Measurements from ENCODE around the gene ZFYVE28.
A peak's percentile ranks its signal among the peaks of the same experiment; 100 is the strongest.
"Not testable (repeated sequence)": the region's sequence is repeated elsewhere in the genome, so short reads cannot be mapped to it uniquely, and the experiment has no call there.

Gene ZFYVE28

GRCh38 chr4:2417765-2418649, at the start of gene ZFYVE28:
Gene ZFYVE28 (minus strand): TSS chr4:2418645. CDS start chr4:2418323, 322 bp downstream.
- DNase-seq (ENCODE audit: low read depth in 2 of 2): no peak

- not testable (repeated sequence) for DNase-seq (ENCODE audit: low read depth in 2 of 2)
Observed at GRCh38 chr4:2465544-2465943, 47.1 kb upstream of the ZFYVE28 start.

- no peak for DNase-seq (ENCODE audit: low read depth in 2 of 2)
Observed at GRCh38 chr4:2465032-2465431, 46.6 kb upstream of the ZFYVE28 start.

GRCh38 chr4:2462992-2463762, 44.7 kb upstream of the ZFYVE28 start:
- DNase-seq (ENCODE audit: low read depth in 2 of 2): no peak

- peak; percentile 29 to 48 for DNase-seq (ENCODE audit: low read depth in 2 of 2)
Observed at GRCh38 chr4:2462218-2462991, 44.0 kb upstream of the ZFYVE28 start.

GRCh38 chr4:2461246-2461960, 43.0 kb upstream of the ZFYVE28 start:
- no peak for DNase-seq (ENCODE audit: low read depth in 2 of 2)

- no peak for DNase-seq (ENCODE audit: low read depth in 2 of 2)
Observed at GRCh38 chr4:2459589-2460349, 41.3 kb upstream of the ZFYVE28 start.

- DNase-seq (ENCODE audit: low read depth in 2 of 2): no peak
Observed at GRCh38 chr4:2458546-2459491, 40.4 kb upstream of the ZFYVE28 start.

- DNase-seq (ENCODE audit: low read depth in 2 of 2): no peak
Observed at GRCh38 chr4:2457481-2458295, 39.2 kb upstream of the ZFYVE28 start.

- DNase-seq (ENCODE audit: low read depth in 2 of 2): no peak
Observed at GRCh38 chr4:2451821-2452785, 33.7 kb upstream of the ZFYVE28 start.

GRCh38 chr4:2451036-2451520, 32.6 kb upstream of the ZFYVE28 start:
- no peak for DNase-seq (ENCODE audit: low read depth in 2 of 2)

GRCh38 chr4:2450394-2451035, 32.1 kb upstream of the ZFYVE28 start:
- no peak for DNase-seq (ENCODE audit: low read depth in 2 of 2)

- DNase-seq (ENCODE audit: low read depth in 2 of 2): no peak
Observed at GRCh38 chr4:2449511-2450392, 31.3 kb upstream of the ZFYVE28 start.

- no peak for DNase-seq (ENCODE audit: low read depth in 2 of 2)
Observed at GRCh38 chr4:2449051-2449450, 30.6 kb upstream of the ZFYVE28 start.

GRCh38 chr4:2448589-2448988, 30.1 kb upstream of the ZFYVE28 start:
- DNase-seq (ENCODE audit: low read depth in 2 of 2): no peak
